Cardiac fibroblast (primary cell): ENCODE results near the gene NCKAP5.

ENCODE experiments used
- DNase-seq, 2 donors: peaks; one replicate each; pipeline versions ENCODE4 v3.0.0 to v3.0.0-alpha.2; 2010; ENCODE audit warnings: low read depth in 2 of 2
- H3K4me3 ChIP-seq, 2 donors: replicated peaks in 1 of 2; 1 replicate in 1 of 2; 2 replicates in 1 of 2; pipeline ENCODE4 v1.5.1; 2011; ENCODE audit warnings: low read depth in 2 of 2, low read length in 2 of 2, mild to moderate bottlenecking in 2 of 2, moderate library complexity in 1 of 2
- TF ChIP-seq, protein P1 (sequence below): IDR thresholded peaks from one replicate; pipeline ENCODE4 v1.5.1; 2011; ENCODE audit warnings: low read depth, mild to moderate bottlenecking, low read length, inconsistent platforms

Gene NCKAP5

DNA sequence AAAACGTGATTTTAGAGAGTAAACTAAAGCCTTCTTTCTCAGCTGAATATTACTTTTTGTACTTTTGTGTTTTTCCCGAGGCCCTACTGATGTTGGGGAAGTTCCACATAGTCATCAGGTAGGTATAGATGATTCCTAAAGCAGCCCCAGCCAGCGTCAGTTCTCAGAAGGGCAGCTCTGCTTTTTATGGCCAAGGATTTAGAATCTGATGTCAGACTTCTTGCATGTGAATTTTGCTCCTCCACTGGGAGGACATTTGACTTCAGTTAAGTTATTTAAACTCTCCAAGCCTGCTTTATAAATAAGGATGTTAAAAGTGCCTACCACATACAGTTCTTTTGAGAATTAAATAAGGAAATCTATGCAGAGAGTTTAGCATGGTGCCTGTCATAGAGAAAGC is 130.8 kb downstream of the NCKAP5 start:
- TF ChIP-seq, protein P1, sequence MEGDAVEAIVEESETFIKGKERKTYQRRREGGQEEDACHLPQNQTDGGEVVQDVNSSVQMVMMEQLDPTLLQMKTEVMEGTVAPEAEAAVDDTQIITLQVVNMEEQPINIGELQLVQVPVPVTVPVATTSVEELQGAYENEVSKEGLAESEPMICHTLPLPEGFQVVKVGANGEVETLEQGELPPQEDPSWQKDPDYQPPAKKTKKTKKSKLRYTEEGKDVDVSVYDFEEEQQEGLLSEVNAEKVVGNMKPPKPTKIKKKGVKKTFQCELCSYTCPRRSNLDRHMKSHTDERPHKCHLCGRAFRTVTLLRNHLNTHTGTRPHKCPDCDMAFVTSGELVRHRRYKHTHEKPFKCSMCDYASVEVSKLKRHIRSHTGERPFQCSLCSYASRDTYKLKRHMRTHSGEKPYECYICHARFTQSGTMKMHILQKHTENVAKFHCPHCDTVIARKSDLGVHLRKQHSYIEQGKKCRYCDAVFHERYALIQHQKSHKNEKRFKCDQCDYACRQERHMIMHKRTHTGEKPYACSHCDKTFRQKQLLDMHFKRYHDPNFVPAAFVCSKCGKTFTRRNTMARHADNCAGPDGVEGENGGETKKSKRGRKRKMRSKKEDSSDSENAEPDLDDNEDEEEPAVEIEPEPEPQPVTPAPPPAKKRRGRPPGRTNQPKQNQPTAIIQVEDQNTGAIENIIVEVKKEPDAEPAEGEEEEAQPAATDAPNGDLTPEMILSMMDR, result no peak
- DNase-seq, result no peak
- no peak overlapping the region for H3K4me3 ChIP-seq

DNA sequence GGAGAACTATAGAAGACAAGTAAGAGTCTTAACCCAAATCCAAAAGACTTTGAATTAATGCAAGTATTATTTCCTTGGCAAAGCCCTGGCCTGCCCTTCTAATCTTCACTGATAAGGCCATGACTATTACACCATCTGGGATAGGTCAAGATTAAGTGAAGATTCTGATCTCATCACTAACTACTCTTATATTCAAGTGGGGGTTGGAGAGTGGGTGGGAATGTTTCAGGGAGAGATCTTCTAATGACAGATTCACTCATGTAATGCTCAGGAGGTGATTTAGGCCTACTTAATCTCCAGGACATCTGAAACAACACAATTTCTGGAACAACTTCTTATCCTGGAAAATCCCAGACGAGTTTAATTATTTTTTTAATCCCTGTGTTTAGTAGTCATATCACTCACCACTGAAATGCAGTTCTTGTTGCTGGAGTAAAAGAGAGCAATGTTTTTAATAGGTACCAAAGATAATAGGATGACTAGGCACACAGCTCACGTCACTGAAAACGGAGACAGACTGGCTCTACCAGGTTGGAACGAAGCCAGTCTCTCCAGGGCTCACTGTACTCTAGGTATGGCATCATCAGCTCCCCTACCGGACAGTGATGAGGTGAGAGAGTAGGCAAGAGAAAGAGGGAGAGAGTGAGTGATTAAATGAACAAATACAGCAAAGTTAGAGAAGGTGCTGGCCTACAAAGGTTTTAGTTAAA is 133.1 kb downstream of the NCKAP5 start:
- TF ChIP-seq, protein P1, result no peak
- peak; percentile 49 to 87 for DNase-seq
- no peak overlapping the region for H3K4me3 ChIP-seq

DNA sequence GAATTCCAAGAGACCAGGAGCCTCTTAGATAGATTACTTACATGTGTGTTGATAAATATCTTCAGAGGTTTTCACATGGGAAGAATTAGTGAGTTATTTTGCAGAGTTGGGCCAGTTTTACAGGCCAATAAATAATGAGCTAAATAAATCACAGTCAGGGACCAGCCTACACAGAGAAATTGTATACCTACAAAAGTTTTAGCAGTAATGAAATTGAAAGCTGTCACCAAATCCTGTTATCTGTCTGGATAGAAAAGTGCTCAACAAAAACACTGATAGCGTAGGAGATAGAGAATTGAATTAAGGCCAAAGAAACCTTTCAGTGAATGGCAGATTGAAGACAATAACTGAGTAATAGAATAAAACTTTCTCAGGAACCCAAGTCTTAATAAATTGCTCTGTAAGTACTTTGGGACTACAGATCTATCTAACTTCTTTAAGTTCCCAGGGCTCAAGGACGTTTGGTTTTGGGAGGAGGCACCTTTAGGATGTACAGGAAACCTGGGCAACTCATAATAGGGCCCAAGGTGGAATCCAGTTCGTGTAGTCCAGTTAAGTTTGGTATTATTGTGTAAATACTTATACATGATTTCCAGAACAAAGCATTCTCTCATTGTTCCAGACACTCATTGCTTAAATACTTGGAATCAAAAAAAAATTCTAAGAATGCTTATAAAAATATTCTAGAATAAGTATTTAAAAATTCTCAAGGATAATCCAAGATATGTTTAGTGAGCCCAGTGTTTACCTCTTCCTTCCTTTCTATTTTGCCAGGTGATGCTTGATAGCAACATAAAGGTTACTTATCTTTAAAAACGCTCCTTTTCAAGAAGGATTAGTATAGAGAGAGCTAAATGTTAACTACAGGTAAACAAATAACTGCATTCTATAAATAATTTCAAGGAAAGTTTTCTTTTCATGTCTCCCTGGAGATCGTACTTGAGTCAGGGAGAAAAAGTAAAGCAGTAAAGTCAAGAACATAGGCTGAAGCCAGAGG is 134.5 kb downstream of the NCKAP5 start:
- TF ChIP-seq, protein P1, result no peak
- DNase-seq, result peak; percentile 4 to 66

DNA sequence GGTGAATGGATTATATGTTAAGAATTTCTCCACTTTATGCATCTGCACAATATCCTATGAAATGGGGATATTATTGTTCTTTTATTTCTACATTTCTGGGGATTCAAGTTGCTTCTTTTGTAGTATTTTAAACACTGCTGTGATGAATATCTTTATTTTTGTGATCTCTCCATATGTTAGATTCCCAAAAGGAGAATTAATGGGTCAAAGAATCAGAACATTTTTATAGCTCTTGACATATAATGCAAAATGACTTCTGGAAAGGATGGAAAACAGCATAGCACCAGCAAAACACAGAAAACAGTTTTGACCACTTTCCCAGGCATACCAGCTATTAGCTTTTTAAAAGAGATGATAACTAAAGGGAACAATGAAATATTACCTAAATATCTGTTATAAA is 135.5 kb downstream of the NCKAP5 start:
- H3K4me3 ChIP-seq, result no peak overlapping the region
- DNase-seq, result no peak
- TF ChIP-seq, protein P1, result no peak

More for the DNA sequence above, 134.5 kb downstream of the NCKAP5 start:
- H3K4me3 ChIP-seq, result no peak overlapping the region

DNA sequence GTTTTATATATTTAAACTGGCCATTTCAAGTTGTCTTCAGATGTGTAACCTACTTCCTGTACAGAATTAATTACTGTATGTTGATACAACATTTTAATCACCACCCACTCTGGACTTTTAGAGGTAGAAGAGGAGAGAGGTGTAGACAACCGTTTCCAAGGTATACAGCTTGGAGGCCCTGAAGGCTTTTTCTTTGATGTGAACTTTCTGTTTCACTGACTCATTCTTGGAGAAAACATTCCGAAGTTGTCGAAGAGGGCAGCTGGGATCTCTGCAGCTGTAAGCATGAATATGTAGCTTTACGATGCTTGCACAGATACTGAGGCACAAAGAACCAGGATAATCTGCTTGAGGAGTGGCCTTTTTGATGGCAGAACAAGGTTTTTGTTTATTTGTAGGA is 137.0 kb downstream of the NCKAP5 start:
- no peak overlapping the region for H3K4me3 ChIP-seq
- DNase-seq, result peak in 1 of 2 donors; percentile 30
- TF ChIP-seq, protein P1, result no peak

DNA sequence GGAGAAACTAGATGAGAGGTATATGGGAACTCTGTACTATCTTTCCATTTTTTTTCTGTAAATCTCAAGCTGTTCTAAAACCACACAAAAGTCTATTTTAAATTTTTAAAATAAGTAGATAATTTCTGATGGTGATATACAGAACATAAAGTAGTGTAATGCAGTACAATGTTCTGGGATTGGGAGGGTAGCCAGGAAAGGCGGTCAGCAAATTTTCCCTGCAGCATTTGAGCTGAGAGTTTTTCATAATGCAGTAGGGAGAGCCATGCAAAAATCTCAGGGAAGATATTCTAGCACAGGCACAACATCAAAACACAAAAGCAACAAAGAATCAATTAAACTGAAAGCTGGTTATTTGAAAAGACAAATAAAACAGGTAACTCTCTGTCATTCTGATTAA is 141.5 kb downstream of the NCKAP5 start:
- DNase-seq, result no peak
- TF ChIP-seq, protein P1, result no peak
- no peak overlapping the region for H3K4me3 ChIP-seq
